Stomach (tissue), 9 donors: ENCODE data around the gene MEIOSIN. TPM values are rescaled to one million over a fixed set of nuclear protein-coding genes. Genes with fewer than 3 reads are reported as not detected.

Experiments
- DNase-seq, 2 donors: peaks; one replicate each; pipeline versions ENCODE4 v3.0.0 to v3.0.0-alpha.2; 2013 to 2019
- H3K27ac ChIP-seq, 5 donors: fragments of 200-600 bp in 4 of 5; sonication (generic) in 4 of 5; one replicate each; pipeline ENCODE4 v1.5.1; 2013 to 2019; ENCODE audit warnings: mild to moderate bottlenecking in 1 of 5, moderate library complexity in 1 of 5
- H3K27me3 ChIP-seq, 3 donors: fragments of 200-600 bp; sonication (generic); one replicate each; pipeline ENCODE4 v1.5.1; 2017 to 2019; ENCODE audit warnings: mixed run types in 1 of 3
- H3K36me3 ChIP-seq, 4 donors: fragments of 200-600 bp; sonication (generic); 1 replicate in 3 of 4; 2 replicates in 1 of 4; pipeline ENCODE4 v1.5.1; 2016 to 2019
- H3K4me1 ChIP-seq, 4 donors: fragments of 200-600 bp; sonication (generic); one replicate each; pipeline ENCODE4 v1.5.1; 2016 to 2019
- H3K4me3 ChIP-seq, 4 donors: fragments of 200-600 bp; sonication (generic) in 3 of 4; one replicate each; pipeline ENCODE4 v1.5.1; 2016 to 2019; ENCODE audit warnings: mild to moderate bottlenecking in 1 of 4
- H3K9me3 ChIP-seq, 4 donors: fragments of 200-600 bp; sonication (generic); one replicate each; pipeline ENCODE4 v1.5.1; 2016 to 2019
- EP300 ChIP-seq: sonication (generic); formaldehyde crosslinking; IDR thresholded peaks from one replicate; pipeline ENCODE4 v1.6.1; 2017; ENCODE audit warnings: antibody characterized with exemption
- POLR2A ChIP-seq, 4 donors: fragments of 450-650 bp; IDR thresholded peaks; one replicate each; pipeline ENCODE4 v1.6.1; 2016; ENCODE audit warnings: antibody characterized with exemption in 4 of 4, control low read depth in 2 of 4, mild to moderate bottlenecking in 1 of 4, moderate library complexity in 1 of 4
- POLR2AphosphoS5 ChIP-seq, 3 donors: sonication (generic); formaldehyde crosslinking; IDR thresholded peaks; one replicate each; pipeline ENCODE4 v1.6.1; 2016; ENCODE audit warnings: antibody characterized with exemption in 3 of 3
- WGBS, 5 donors: extraction: QIAGEN DNeasy Blood & Tissue Kit in 3 of 5; methylation state at CpG; one replicate each; pipeline versions ENCODE4 v1.1.5 to v1.1.7; 2013 to 2018; 5-methylcytosine and 5-hydroxymethylcytosine counted together
- intact Hi-C: fragments of 100-400 bp; cut with DNase I; formaldehyde crosslinking; loops from one replicate; pipeline ENCODE4 v1.15.1; 2023; ENCODE audit warnings: low total_unique reads
- polyA plus RNA-seq, 3 donors: library from polyadenylated mRNA; stranded (reverse); fragments of 200-250 nt; gene quantifications; one replicate each; pipeline ENCODE4 v1.2.3, GENCODE V29; 2013
- total RNA-seq, 5 donors: library from RNA; depleted of rRNA; stranded (reverse); fragments of >200 nt; gene quantifications; one replicate each; pipeline versions ENCODE4 v1.1.0 to v1.2.3, GENCODE V29; 2014 to 2016
- TF ChIP-seq, protein P1 (sequence below), 7 experiments: fragments of 450-650 bp in 4 of 7; fragments of 200-600 bp in 3 of 7; sonication (generic) in 3 of 7; IDR thresholded peaks; one replicate each; pipeline ENCODE4 v1.5.1; 2016 to 2019; ENCODE audit warnings: antibody characterized with exemption in 7 of 7, control low read depth in 2 of 7, mild to moderate bottlenecking in 1 of 7
- donor health status: healthy with polysubstance abuse.
- donor health status: Bipolar disorder and iron deficiency.
- donor health status: healthy.

Gene MEIOSIN
- total and polyA plus RNA-seq, 8 donors: not detected

GRCh38 chr19:45713141-45713540 is 20.1 kb upstream of the MEIOSIN start:
- TF ChIP-seq, protein P1, sequence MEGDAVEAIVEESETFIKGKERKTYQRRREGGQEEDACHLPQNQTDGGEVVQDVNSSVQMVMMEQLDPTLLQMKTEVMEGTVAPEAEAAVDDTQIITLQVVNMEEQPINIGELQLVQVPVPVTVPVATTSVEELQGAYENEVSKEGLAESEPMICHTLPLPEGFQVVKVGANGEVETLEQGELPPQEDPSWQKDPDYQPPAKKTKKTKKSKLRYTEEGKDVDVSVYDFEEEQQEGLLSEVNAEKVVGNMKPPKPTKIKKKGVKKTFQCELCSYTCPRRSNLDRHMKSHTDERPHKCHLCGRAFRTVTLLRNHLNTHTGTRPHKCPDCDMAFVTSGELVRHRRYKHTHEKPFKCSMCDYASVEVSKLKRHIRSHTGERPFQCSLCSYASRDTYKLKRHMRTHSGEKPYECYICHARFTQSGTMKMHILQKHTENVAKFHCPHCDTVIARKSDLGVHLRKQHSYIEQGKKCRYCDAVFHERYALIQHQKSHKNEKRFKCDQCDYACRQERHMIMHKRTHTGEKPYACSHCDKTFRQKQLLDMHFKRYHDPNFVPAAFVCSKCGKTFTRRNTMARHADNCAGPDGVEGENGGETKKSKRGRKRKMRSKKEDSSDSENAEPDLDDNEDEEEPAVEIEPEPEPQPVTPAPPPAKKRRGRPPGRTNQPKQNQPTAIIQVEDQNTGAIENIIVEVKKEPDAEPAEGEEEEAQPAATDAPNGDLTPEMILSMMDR (IDR thresholded peaks at IDR 0.05): no peak
- no peak for TF ChIP-seq POLR2A (IDR thresholded peaks at IDR 0.05)
- no peak for TF ChIP-seq EP300
- no peak for TF ChIP-seq POLR2AphosphoS5 (IDR thresholded peaks at IDR 0.05)
- no peak for DNase-seq
- H3K9me3 ChIP-seq: no peaks in the 10 kb centered on the region
- H3K27me3 ChIP-seq: no peaks in the 10 kb centered on the region
- H3K4me3 ChIP-seq: no peak overlapping the region
- peaks cover 14 to 36% (median 17%) of the 10 kb centered on the region in 4 donors for H3K4me1 ChIP-seq
- 82 to 87% (median 86%) methylated on average over 6 to 15 of the region's 15 CpGs for WGBS, 5 donors
- intact Hi-C loops: no loop called here
- H3K27ac ChIP-seq: no peak overlapping the region
- H3K36me3 ChIP-seq: peaks cover 22 to 35% (median 30%) of the 10 kb centered on the region in 4 donors

GRCh38 chr19:45715139-45715538 is 18.1 kb upstream of the MEIOSIN start:
- intact Hi-C loops: no loop called here
- H3K36me3 ChIP-seq: peaks cover 22 to 39% (median 34%) of the 10 kb centered on the region in 4 donors
- peaks cover 18 to 41% (median 24%) of the 10 kb centered on the region in 4 donors for H3K4me1 ChIP-seq
- H3K9me3 ChIP-seq: no peaks in the 10 kb centered on the region
- no peak overlapping the region for H3K4me3 ChIP-seq
- no peak overlapping the region for H3K27ac ChIP-seq
- 83 to 93% (median 93%) methylated on average over 3 of the region's 3 CpGs for WGBS, 5 donors
- TF ChIP-seq, protein P1 (IDR thresholded peaks at IDR 0.05): no peak
- no peaks in the 10 kb centered on the region for H3K27me3 ChIP-seq
- DNase-seq: no peak

GRCh38 chr19:45716359-45717130 is 16.7 kb upstream of the MEIOSIN start:
- H3K36me3 ChIP-seq: peaks cover 15 to 36% (median 25%) of the 10 kb centered on the region in 4 donors
- H3K9me3 ChIP-seq: no peaks in the 10 kb centered on the region
- TF ChIP-seq EP300 (no peak), POLR2A (IDR thresholded peaks at IDR 0.05) (no peak), POLR2AphosphoS5 (IDR thresholded peaks at IDR 0.05) (no peak)
- TF ChIP-seq, protein P1 (IDR thresholded peaks at IDR 0.05): no peak
- peaks cover 13 to 39% (median 24%) of the 10 kb centered on the region in 4 donors for H3K4me1 ChIP-seq
- H3K27me3 ChIP-seq: no peaks in the 10 kb centered on the region
- peak overlapping the region; percentile 62 to 95 (median 93) for H3K27ac ChIP-seq
- intact Hi-C loops: no loop called here
- peak overlapping the region; percentile 63 to 73 (median 68) for H3K4me3 ChIP-seq
- WGBS, 5 donors: 1 to 2% (median 2%) methylated on average over 24 of the region's 24 CpGs
- DNase-seq: peak in 1 of 2 donors; percentile 64

DNA sequence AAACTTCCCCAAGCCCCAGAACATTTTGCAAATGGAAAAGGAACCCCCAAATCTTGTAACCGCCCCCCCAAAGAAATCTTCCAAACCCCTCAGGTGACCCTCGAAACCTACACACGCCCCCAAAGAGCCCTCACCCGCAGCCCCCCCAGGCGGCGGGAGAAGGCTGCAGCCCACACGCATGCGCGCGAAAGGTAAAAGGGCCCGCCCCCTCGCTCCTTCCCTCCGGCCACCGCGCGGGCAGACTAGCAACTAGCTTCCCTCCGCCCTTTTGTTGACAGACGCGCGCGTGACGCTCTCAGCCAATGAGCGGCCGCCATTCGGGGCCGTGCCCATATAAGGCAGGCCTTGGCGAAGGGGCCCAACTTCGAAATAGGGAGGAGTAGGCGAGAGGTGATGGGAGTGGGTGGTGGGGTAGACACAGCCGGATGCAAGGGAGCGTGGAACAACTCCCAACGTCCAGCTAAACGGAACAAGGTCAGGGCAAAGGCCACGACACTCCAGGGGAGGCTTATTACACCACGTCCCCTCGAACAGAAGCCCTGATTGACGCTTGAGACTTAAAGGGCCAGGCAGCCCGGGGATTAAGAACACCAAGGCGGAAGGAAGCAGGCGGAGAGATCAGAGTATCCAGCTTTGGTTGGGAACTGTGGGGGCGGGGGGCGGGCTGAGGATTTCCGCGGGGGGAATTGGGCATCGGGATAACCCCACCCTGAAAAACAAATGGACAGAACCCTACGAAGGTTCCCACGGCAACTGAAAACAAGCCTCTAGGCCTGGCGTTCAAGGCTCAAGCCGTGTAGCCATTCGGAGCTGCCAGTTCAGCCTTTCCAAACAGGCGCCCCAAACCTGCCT is 15.9 kb upstream of the MEIOSIN start:
- intact Hi-C loops: no loop called here
- H3K36me3 ChIP-seq: peaks cover 9 to 28% (median 17%) of the 10 kb centered on the region in 4 donors
- H3K4me1 ChIP-seq: peaks cover 13 to 45% (median 23%) of the 10 kb centered on the region in 4 donors

More for the DNA sequence above, 15.9 kb upstream of the MEIOSIN start:
- Histone ChIP-seq H3K27ac (peak overlapping the region; percentile 82 to 95 (median 93)), H3K9me3 (no peaks in the 10 kb centered on the region), H3K4me3 (peak overlapping the region; percentile 63 to 73 (median 68)), H3K27me3 (no peaks in the 10 kb centered on the region)
- 0 to 2% (median 1%) methylated on average over 48 to 51 of the region's 51 CpGs for WGBS, 5 donors
- TF ChIP-seq, protein P1 (IDR thresholded peaks at IDR 0.05): peak in 1 of 7 experiments; percentile 40
- TF ChIP-seq POLR2AphosphoS5 (IDR thresholded peaks at IDR 0.05) (peak; percentile 66 to 95 (median 88)), POLR2A (IDR thresholded peaks at IDR 0.05) (peak in 2 of 4 donors; percentile 21 to 75), EP300 (peak; percentile 65)
- peak; percentile 99 to 100 for DNase-seq
